Psoas muscle (tissue), 8 donors: ENCODE results near the gene CPSF3. TPM values are rescaled to one million over a fixed set of nuclear protein-coding genes. Genes with fewer than 3 reads are reported as not detected.

Experiments used
- ATAC-seq, 4 donors: fragments of 200-7000 bp; cut with Tn5 transposase; one replicate each; pipeline ENCODE4 v1.9.1; 2020; ENCODE audit warnings: moderate library complexity in 3 of 4, mild to moderate bottlenecking in 2 of 4
- DNase-seq, 2 donors: peaks; one replicate each; pipeline ENCODE4 v3.0.0-alpha.2; 2020
- H3K27ac ChIP-seq: fragments of 200-600 bp; one replicate; pipeline ENCODE4 v1.8.0; 2022
- H3K27me3 ChIP-seq, 3 donors: fragments of 200-600 bp in 1 of 3; one replicate each; pipeline versions ENCODE4 v1.6.1 to v1.8.0; 2013 to 2022; ENCODE audit warnings: low read length in 2 of 3, mild to moderate bottlenecking in 2 of 3, moderate library complexity in 1 of 3; ENCODE audit not compliant: insufficient read depth in 3 of 3
- H3K36me3 ChIP-seq, 2 donors: fragments of 200-600 bp in 1 of 2; one replicate each; pipeline versions ENCODE4 v1.6.1 to v1.8.0; 2013 to 2022; ENCODE audit warnings: low read depth in 1 of 2, mild to moderate bottlenecking in 1 of 2, moderate library complexity in 1 of 2; ENCODE audit not compliant: insufficient read depth in 1 of 2
- H3K4me1 ChIP-seq: fragments of 200-600 bp; one replicate; pipeline ENCODE4 v1.8.0; 2022
- H3K4me3 ChIP-seq: fragments of 200-600 bp; one replicate; pipeline ENCODE4 v1.8.0; 2022; ENCODE audit warnings: mild to moderate bottlenecking
- H3K9me3 ChIP-seq: fragments of 200-600 bp; one replicate; pipeline ENCODE4 v1.8.0; 2022
- CTCF ChIP-seq: fragments of 200-600 bp; IDR thresholded peaks from one replicate; pipeline ENCODE4 v1.8.0; 2022; ENCODE audit warnings: antibody characterized with exemption
- WGBS, 3 donors: extraction: QIAGEN DNeasy Blood & Tissue Kit; methylation state at CpG; one replicate each; pipeline versions ENCODE4 v1.1.6 to v1.1.7; 2013; 5-methylcytosine and 5-hydroxymethylcytosine counted together
- intact Hi-C, 2 donors: fragments of 100-400 bp; cut with DNase I; formaldehyde crosslinking; loops; one replicate each; pipeline versions ENCODE4 v1.11.0 to v1.14.2; 2022
- polyA plus RNA-seq, 3 donors: library from polyadenylated mRNA; stranded (reverse); fragments of 200-250 nt; gene quantifications; one replicate each; pipeline ENCODE4 v1.2.3, GENCODE V29; 2013
- total RNA-seq, 4 donors: library from RNA; stranded (reverse); fragmentation: NEBNext Ultra II Directional in 2 of 4; extraction: Animal tissue kit (Norgen Biotek cat#: 25700) in 2 of 4; gene quantifications; one replicate each; pipeline versions ENCODE4 v1.2.1 to v1.2.4, GENCODE V29; 2021 to 2023
- donor health status: healthy with polysubstance abuse.
- donor health status: DM: no; HTN: no; CAD: no; lungs with moderate emphysema.
- donor health status: Bipolar disorder and iron deficiency.
- donor health status: healthy.
- donor health status: DM: yes; HTN: yes; CAD: no.
- donor health status: DM: no; HTN: no; CAD: no.
- donor health status: DM: no; HTN: no; CAD: no.
- donor health status: DM: yes; HTN: yes; CAD: no.

Gene CPSF3
- total and polyA plus RNA-seq, 7 donors = 11.3 to 21.8 (median 19.3) TPM

GRCh38 chr2:9478526-9478925, 55.1 kb downstream of the CPSF3 start:
- TF ChIP-seq CTCF = no peak
- intact Hi-C loops = no loop called here
- DNase-seq = no peak
- no peak overlapping the region for H3K4me3 ChIP-seq
- peak in 1 of 4 donors; percentile 21 for ATAC-seq
- no peaks in the 10 kb centered on the region for H3K27me3 ChIP-seq
- no peaks in the 10 kb centered on the region for H3K9me3 ChIP-seq
- H3K4me1 ChIP-seq = peaks cover 29% of the 10 kb centered on the region
- 46 to 55% (median 54%) methylated on average over 3 of the region's 3 CpGs for WGBS, 3 donors
- peaks cover 3 to 68% of the 10 kb centered on the region in 2 donors for H3K36me3 ChIP-seq
- H3K27ac ChIP-seq = peak overlapping the region; percentile 54

- H3K36me3 ChIP-seq = peaks cover 10 to 84% of the 10 kb centered on the region in 2 donors
- no peaks in the 10 kb centered on the region for H3K27me3 ChIP-seq
- no peak for TF ChIP-seq CTCF
- 92 to 96% (median 92%) methylated on average over 4 of the region's 4 CpGs for whole genome bisulfite sequencing, 3 donors
- DNase-seq (no peak), ATAC-seq (no peak)
- no peak overlapping the region for H3K27ac ChIP-seq
- H3K4me3 ChIP-seq = no peak overlapping the region
- no peaks in the 10 kb centered on the region for H3K9me3 ChIP-seq
- peaks cover 25% of the 10 kb centered on the region for H3K4me1 ChIP-seq
- intact Hi-C loops = loop anchor here in 1 of 2 donors (5.0 kb wide), 1 partner anchor 147 kb away; no protein-coding TSS in a partner anchor
Observed at GRCh38 chr2:9480157-9480556, 56.7 kb downstream of the CPSF3 start.

- Histone ChIP-seq H3K27ac (no peak overlapping the region), H3K9me3 (no peaks in the 10 kb centered on the region), H3K4me1 (peaks cover 7% of the 10 kb centered on the region), H3K4me3 (no peak overlapping the region), H3K36me3 (peaks cover 13 to 96% of the 10 kb centered on the region in 2 donors), H3K27me3 (no peaks in the 10 kb centered on the region)
- no peak for DNase-seq
- no peak for ATAC-seq
- intact Hi-C loops = loop anchor here in 1 of 2 donors (5.0 kb wide), 1 partner anchor 144 kb away; no protein-coding TSS in a partner anchor
- TF ChIP-seq CTCF = no peak
Observed at GRCh38 chr2:9483107-9483506, 59.7 kb downstream of the CPSF3 start.

- TF ChIP-seq CTCF = no peak
- peak in 3 of 4 donors; percentile 36 to 52 (median 52) for ATAC-seq
- no peak overlapping the region for H3K4me3 ChIP-seq
- no peaks in the 10 kb centered on the region for H3K27me3 ChIP-seq
- intact Hi-C loops = loop anchor here in 1 of 2 donors (5.0 kb wide), 1 partner anchor 143 kb away; no protein-coding TSS in a partner anchor
- peak overlapping the region; percentile 16 for H3K27ac ChIP-seq
- peaks cover 13 to 97% of the 10 kb centered on the region in 2 donors for H3K36me3 ChIP-seq
- H3K4me1 ChIP-seq = no peaks in the 10 kb centered on the region
- H3K9me3 ChIP-seq = no peaks in the 10 kb centered on the region
- 83 to 89% (median 89%) methylated on average over 5 of the region's 5 CpGs for WGBS, 3 donors
- DNase-seq = no peak
Observed at GRCh38 chr2:9484533-9484932, 61.1 kb downstream of the CPSF3 start.
